ENCODE results near the gene MRPS30.

- TF ChIP-seq CTCF (IDR thresholded peaks at IDR 0.05; ENCODE audit: insufficient read depth, low read length), result no peak
- no peak for TF ChIP-seq GABPA (IDR thresholded peaks at IDR 0.05; ENCODE audit: low read depth)
- TF ChIP-seq POLR2AphosphoS5 (IDR thresholded peaks at IDR 0.05; ENCODE audit: low read depth), result no peak
- TF ChIP-seq, protein P1, sequence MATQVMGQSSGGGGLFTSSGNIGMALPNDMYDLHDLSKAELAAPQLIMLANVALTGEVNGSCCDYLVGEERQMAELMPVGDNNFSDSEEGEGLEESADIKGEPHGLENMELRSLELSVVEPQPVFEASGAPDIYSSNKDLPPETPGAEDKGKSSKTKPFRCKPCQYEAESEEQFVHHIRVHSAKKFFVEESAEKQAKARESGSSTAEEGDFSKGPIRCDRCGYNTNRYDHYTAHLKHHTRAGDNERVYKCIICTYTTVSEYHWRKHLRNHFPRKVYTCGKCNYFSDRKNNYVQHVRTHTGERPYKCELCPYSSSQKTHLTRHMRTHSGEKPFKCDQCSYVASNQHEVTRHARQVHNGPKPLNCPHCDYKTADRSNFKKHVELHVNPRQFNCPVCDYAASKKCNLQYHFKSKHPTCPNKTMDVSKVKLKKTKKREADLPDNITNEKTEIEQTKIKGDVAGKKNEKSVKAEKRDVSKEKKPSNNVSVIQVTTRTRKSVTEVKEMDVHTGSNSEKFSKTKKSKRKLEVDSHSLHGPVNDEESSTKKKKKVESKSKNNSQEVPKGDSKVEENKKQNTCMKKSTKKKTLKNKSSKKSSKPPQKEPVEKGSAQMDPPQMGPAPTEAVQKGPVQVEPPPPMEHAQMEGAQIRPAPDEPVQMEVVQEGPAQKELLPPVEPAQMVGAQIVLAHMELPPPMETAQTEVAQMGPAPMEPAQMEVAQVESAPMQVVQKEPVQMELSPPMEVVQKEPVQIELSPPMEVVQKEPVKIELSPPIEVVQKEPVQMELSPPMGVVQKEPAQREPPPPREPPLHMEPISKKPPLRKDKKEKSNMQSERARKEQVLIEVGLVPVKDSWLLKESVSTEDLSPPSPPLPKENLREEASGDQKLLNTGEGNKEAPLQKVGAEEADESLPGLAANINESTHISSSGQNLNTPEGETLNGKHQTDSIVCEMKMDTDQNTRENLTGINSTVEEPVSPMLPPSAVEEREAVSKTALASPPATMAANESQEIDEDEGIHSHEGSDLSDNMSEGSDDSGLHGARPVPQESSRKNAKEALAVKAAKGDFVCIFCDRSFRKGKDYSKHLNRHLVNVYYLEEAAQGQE (IDR thresholded peaks at IDR 0.05; ENCODE audit: insufficient replicate concordance, low read depth), result no peak
- no peak for TF ChIP-seq SPI1 (IDR thresholded peaks at IDR 0.05; ENCODE audit: borderline replicate concordance, low read depth)
These were observed 22.2 kb downstream of the MRPS30 start for GRCh38 chr5:44830951-44831350.

All from HL-60 (cell line).